Vagina (tissue), 2 donors: Measurements from ENCODE around the gene SLC17A2.

ENCODE experiments used
- POLR2A ChIP-seq, 2 donors: fragments of 450-650 bp; IDR thresholded peaks; one replicate each; pipeline ENCODE4 v1.6.1; 2017; ENCODE audit warnings: antibody characterized with exemption in 2 of 2, mild to moderate bottlenecking in 2 of 2, moderate library complexity in 2 of 2
- POLR2AphosphoS5 ChIP-seq, 2 donors: sonication (generic); formaldehyde crosslinking; IDR thresholded peaks; one replicate each; pipeline ENCODE4 v1.9.0; 2017; ENCODE audit warnings: antibody characterized with exemption in 2 of 2, mild to moderate bottlenecking in 2 of 2, low read depth in 1 of 2; ENCODE audit not compliant: insufficient read depth in 1 of 2
- TF ChIP-seq, protein P1 (sequence below), 3 experiments: fragments of 450-650 bp in 2 of 3; fragments of 200-600 bp in 1 of 3; sonication (generic) in 1 of 3; IDR thresholded peaks; one replicate each; pipeline ENCODE4 v1.5.1; 2017 to 2019; ENCODE audit warnings: antibody characterized with exemption in 3 of 3, mild to moderate bottlenecking in 2 of 3, moderate library complexity in 2 of 3

DNA sequence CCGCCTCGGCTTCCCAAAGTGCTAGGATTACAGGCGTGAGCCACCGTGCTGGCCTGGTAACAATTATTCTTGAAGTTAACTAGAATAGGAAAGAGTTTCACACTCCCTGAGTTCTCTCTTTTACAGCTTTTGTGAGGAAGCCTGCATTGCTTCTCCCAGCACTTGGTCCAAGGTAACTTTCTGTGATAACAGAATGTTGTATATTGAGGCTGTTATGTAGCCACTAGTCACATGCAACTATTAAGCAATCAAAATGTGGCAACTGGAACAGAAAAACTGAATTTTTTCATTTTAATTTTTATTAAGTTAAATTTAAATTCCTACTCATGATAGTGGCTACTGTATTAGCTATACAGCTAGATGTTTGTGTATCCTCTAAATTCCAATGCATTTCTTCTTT is 34.6 kb upstream of the SLC17A2 start:
- TF ChIP-seq, protein P1, sequence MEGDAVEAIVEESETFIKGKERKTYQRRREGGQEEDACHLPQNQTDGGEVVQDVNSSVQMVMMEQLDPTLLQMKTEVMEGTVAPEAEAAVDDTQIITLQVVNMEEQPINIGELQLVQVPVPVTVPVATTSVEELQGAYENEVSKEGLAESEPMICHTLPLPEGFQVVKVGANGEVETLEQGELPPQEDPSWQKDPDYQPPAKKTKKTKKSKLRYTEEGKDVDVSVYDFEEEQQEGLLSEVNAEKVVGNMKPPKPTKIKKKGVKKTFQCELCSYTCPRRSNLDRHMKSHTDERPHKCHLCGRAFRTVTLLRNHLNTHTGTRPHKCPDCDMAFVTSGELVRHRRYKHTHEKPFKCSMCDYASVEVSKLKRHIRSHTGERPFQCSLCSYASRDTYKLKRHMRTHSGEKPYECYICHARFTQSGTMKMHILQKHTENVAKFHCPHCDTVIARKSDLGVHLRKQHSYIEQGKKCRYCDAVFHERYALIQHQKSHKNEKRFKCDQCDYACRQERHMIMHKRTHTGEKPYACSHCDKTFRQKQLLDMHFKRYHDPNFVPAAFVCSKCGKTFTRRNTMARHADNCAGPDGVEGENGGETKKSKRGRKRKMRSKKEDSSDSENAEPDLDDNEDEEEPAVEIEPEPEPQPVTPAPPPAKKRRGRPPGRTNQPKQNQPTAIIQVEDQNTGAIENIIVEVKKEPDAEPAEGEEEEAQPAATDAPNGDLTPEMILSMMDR (IDR thresholded peaks at IDR 0.05) = no peak
- TF ChIP-seq POLR2A (IDR thresholded peaks at IDR 0.05) (no peak), POLR2AphosphoS5 (IDR thresholded peaks at IDR 0.05; ENCODE audit: insufficient read depth in 1 of 2, low read depth in 1 of 2) (no peak)
